NOMO-1 treated with DMSO at 0.1 percent for 48 hours (cell line): ENCODE measurements around the gene MICAL2.

Source experiments
- DNase-seq: peaks from one replicate; lab custom pipeline; 2025; ENCODE audit not compliant: unreplicated experiment; lab: John Stamatoyannopoulos, UW

MICAL2 gene, protein sequence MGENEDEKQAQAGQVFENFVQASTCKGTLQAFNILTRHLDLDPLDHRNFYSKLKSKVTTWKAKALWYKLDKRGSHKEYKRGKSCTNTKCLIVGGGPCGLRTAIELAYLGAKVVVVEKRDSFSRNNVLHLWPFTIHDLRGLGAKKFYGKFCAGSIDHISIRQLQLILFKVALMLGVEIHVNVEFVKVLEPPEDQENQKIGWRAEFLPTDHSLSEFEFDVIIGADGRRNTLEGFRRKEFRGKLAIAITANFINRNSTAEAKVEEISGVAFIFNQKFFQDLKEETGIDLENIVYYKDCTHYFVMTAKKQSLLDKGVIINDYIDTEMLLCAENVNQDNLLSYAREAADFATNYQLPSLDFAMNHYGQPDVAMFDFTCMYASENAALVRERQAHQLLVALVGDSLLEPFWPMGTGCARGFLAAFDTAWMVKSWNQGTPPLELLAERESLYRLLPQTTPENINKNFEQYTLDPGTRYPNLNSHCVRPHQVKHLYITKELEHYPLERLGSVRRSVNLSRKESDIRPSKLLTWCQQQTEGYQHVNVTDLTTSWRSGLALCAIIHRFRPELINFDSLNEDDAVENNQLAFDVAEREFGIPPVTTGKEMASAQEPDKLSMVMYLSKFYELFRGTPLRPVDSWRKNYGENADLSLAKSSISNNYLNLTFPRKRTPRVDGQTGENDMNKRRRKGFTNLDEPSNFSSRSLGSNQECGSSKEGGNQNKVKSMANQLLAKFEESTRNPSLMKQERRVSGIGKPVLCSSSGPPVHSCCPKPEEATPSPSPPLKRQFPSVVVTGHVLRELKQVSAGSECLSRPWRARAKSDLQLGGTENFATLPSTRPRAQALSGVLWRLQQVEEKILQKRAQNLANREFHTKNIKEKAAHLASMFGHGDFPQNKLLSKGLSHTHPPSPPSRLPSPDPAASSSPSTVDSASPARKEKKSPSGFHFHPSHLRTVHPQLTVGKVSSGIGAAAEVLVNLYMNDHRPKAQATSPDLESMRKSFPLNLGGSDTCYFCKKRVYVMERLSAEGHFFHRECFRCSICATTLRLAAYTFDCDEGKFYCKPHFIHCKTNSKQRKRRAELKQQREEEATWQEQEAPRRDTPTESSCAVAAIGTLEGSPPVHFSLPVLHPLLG

DNA sequence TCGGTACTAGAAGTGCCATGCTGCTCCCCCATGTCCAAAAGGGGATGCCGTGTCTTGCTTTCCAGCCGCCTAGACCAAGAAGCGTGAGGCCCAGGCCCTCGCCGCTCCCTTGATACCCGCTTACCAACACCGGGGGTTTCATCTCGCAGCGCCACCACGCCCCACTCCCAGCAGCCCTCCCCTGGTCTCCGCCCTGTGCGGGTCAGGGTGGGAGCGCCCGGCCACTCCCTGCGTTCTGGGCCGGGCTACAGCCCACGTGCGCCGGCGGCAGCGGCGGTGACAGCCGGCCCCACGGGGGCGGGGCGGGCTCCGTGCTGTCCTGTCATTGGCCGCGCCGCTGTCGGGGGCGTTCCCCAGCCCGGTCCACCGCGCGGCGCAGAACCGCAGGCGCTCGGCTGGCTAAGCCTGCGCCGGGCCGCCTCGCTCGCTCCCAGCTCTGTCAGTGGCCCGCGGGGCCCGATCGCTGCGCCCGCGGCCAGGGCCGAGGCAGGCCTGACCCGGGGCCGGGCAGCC lies at the start of gene MICAL2:
Gene MICAL2 (plus strand): TSS at position 390 of the 513 bp plus-strand sequence. CDS start 51,566 bp downstream, outside the sequence.
- DNase-seq, result peak; percentile 89

DNA sequence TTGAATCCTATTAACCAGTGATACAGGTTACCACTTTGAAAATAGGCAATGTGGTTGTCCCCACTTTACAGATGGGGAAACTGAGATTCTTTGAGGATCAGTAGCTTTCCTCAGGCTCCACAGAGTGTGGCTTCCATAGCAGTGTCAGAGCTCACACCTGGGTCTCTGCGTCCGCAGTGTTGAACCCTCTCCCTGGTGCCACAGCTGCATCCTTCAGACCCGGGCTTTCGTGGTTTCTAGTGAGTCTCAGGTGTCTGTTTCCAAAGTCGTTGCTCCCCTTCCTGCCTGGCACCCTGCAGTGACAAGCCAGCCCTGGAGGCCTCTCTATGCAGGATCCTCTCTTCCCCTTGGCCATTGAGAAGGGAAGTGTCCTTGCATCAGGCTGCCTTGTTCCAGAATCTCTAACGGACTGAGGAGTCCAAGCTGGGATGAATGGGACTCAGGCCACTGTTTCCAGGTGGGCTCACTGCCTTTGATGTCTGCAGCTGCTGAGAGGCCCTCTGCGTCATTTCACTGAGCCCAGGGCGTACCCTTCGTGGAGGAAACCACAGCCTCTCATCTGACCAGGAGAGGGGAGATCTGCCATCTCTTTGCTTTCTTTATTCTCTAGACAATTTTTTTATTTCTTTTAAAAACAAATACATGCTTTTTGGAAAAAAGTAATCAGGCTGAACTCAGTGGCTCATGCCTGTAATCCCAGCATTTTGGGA lies 48.4 kb upstream of the MICAL2 start:
- no peak for DNase-seq

GRCh38 chr11:12063251-12063650 lies 47.1 kb upstream of the MICAL2 start:
- DNase-seq, result no peak

DNA sequence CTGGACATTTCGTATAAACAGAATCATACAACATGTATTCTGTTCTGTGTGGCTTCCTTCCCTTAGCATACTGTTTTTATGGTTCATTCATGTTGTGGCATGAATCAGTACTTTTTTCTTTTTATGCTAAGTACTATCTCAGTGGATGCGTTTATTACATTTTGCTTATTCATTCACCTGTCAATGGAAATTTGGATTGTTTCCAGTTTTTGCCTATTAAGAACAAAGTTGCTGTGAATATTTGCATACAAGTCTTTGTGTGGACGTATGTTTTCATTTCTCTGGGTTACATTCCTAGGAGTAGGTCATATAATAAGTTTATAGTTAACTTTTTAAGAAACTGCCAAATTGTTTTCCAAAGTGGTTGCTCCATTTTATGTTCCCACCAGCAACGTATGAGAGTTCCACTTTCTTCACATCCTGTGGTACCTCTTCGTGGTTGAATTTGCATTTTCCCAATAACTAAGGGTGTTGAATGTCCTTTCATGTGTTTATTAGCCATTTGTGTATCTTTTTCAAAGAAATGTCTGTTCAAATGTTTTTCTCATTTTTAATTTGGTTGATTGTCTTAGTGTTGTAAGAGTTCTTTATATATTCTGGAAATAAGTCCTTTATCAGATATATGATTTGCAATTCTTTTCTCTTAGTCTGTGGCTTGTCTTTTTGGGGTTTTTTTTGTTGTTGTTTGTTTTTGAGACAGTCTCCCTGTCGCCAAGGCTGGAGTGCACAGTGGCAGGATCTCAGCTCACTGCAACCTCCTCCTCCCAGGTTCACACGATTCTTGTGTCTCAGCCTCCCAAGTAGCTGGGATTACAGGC lies 46.0 kb upstream of the MICAL2 start:
- no peak for DNase-seq

DNA sequence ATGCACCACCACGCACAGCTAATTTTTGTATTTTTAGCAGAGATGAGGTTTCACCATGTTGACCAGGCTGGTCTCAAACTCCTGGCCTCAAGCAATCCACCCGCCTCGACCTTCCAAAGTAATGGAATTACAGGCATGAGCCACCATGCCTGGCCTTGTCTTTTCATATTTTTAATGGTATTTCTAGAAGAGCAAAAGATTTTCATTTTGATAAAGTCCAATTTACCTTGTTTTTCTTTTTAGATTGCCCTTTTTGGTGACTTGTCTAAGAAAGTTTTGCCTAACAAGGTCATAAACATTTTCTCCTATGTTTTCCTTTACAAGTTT lies 45.5 kb upstream of the MICAL2 start:
- DNase-seq, result no peak

DNA sequence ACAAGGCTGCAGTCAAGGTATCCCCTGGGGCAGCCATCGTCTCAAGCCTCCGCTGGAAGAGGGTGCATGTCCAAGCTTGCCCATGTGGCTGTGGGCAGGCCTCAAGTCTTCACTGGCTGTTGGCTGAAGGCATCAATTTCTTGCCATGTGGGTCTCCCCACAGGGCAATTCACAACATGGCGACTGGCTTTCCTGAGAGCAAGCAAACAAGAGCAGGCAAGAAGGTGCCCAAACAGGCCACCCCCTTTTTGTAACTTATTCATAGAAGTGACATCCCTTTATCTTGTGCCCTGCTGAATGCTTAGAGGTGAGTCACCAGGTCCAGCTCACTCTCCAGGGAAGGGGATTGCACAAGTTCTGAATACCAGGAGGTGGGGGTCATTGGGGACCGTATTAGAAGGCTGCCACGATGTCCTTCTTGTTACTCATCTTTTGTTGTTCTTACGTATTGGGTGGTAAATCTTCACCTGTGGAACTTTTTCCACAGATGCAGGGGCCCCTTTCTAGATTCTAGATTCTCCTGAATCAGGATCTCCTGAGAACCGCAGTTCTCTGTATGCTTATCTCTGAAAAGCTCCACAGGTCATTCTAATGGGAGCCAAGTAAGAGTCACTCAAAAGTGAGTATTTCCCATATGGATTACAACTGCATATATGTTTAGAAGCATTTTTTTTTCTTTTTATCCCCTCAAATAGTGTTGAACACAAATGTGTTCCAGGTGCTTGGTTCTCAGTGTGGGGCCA lies 44.2 kb upstream of the MICAL2 start:
- DNase-seq, result no peak

GRCh38 chr11:12066799-12067508 lies 43.4 kb upstream of the MICAL2 start:
- DNase-seq, result peak; percentile 68

DNA sequence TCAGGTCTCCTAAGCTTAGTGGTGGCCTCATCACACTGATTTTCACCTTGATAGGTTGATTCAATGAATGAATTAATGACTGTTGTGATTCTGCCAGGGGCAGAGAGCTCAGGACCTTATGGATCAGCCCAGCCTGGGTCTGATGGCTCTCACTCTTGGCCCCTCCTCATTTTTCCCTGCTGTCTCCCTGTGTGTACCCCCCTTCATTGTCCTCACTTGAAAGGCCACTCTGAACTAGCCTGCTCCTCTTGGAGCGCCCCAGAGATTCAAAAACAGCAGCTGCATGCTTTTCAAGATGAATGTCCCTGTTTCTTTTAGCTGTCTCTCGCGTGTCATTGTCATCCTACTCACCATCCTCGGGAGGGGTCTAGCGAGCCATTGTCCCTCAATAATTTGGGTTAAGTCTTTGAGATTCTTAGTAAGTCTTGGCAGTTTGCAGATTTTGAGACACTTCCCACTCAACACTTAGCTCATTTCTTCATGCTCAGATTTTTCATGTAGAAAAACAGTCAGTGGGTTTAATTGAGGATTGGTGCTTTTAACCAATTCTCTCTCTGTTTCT lies 42.5 kb upstream of the MICAL2 start:
- DNase-seq, result no peak

DNA sequence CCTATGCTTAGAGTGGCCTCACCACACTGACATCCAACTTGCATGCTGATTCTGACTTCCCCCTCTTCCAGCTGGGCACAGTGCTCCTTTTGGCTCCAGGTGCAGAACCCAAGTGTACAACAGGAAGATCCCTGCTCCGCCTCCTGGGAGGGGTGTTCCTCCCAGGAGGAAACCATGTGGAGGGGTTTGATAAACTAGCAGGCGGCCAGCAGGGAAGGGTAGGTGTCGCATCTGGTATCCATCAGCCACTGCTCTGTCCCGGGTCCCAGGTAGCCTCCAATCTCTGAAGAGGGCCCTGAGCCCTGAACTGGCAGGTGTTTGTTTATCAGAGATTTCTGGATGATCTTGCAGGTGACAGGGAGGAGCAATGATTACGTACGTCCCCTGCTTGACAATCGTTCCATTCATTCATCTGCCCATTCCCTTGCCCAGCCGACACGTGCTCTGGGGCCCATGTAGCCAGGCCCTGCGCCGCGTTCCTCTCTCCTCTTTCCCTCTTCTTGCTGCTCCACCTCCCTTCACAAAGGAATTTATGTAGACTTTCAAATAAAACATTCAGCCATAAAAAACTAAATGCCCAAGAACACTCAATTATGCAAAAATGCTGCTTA lies 41.2 kb upstream of the MICAL2 start:
- DNase-seq, result no peak

DNA sequence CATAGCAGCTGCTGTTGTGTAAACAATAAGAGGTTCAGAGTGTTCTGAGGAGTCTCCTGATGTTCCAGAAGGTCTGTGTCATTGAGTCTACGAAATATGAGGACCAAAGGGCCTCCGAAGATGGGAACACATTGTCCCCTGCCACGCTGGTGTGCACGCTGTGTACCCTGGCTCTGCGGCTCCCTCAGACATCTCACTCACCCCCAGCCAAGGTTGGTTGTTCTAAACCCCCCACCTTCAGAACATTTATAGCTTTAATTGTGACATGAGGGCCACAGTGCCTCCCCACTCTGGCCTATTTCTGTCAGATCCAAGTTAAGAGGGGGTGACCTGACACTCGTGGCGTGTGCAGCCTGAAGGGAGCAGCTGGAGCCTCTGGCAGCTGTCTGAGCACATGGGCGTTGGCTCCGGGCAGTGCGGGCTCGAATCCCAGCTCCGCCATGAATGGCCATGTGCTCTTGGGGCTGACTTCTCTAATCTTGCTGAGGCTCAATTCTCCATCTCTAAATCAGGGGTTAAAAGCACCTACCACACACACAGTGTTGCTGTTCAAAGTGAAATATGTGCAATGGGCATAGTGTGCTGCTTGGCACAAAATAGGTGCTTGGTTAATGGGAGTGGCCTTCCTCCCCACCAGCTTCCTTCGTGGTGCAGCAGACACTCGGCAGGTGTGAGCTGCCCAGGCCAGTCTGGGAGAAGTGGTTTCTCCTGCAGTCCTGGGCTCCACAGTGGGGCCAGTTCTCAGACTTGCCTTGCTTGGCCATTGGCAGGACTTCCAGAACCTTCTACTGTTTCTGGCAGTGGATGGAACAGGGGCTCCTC lies 39.7 kb upstream of the MICAL2 start:
- DNase-seq, result no peak

GRCh38 chr11:12071574-12071973 lies 38.8 kb upstream of the MICAL2 start:
- DNase-seq, result no peak

DNA sequence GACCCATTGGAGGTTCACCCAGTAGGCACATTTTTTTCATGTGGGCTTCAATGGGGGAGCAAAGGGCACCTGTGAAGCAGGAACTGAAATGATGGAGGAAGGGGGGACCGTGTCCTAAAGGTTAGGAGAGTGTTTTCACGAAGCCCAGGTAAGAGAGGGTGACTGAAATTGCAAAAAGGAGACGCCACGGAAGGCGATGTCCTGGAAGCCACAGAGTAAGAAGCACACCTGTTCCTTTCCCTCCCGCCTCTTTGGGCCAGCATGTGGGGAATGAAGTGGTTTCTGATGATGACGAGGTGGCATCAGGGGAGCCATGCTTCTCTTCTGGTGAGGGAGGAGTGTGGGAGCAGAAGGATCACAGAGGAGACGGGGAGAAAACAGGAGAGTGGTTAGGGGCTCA lies 37.0 kb upstream of the MICAL2 start:
- DNase-seq, result no peak

GRCh38 chr11:12073886-12074285 lies 36.5 kb upstream of the MICAL2 start:
- no peak for DNase-seq

DNA sequence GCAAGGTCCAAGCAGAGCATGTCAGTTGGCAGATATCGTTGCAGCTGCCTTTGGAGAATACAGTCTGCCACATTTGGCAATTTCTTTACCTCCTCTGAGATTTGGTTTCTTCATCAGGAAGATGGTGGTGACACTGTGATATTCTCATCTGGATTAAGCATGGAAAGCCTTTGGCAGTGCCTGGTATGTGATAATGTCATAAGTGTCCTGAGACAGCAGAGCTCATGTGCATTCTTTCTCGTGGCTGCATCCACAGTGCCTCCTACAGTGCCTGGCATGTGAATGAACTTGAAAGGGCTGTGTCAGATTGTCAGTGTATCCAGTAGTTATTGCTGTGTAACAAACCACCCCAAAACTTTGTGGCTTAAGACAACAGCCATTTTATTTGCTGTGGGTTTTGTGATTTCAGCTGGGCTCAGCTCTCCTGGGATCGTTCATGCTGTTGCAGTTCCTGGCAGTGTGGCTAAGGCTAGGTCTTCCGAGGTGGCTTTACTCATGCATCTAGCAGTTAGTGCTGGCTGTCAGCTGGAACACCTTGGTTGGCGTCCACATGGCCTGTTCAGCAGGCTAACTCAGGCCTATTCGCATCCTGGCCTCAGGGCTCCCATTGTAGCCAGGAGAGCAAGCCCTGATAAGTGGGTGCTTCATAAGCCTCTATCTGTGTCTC lies 35.7 kb upstream of the MICAL2 start:
- no peak for DNase-seq

DNA sequence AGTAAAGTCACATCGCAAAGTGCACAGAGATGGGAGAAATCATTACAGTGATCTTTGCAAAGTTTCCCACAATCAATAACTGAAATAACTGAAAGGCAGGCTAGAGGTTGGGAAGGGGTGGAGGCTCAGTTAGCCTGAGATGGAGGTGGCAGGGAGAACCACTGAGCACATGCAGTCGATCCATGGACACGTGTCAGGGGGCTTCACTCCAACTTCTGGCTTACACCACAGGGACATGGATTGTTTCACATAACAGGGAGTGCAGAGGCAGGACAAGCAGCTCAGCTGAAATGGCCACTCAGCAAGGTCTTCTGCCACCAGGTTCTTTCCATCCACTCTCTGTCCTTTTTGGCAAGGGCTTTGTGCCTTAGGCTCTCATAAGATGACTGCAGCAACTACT lies 35.1 kb upstream of the MICAL2 start:
- no peak for DNase-seq
